ENCODE measurements around the gene CCDC138. TPM values are rescaled to one million over a fixed set of nuclear protein-coding genes. Genes with fewer than 3 reads are reported as not detected.

Gene CCDC138
- total and polyA plus RNA-seq, 2 of the 13 experiments (the other 11 are each of a cell fraction or from before 2014, with no cell fraction given), result 5.6 to 32.5 TPM

DNA sequence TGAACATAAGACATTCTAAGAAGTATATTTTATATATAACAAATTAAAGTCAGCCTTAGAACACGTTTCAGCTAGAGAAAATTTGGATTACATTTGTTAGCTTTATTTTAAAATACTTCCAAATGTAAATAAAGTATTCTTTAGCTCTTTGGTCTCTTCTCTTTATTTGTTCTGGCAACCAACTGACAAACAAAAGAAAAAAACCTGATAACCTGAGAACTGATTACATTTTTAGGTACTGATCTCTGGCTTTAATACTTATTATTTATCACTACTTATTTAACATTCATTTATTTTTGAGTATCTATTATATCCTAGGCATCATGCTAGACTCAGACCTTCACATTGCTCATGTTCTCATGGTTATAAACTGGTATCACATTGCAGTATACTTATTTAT, 18.5 kb downstream of the CCDC138 start:
- Histone ChIP-seq H3K27ac (ENCODE audit: extremely low read length, insufficient read depth, low read length) (no peak overlapping the region), H3K9ac (ENCODE audit: insufficient read depth, low read depth, low read length) (no peak overlapping the region), H3K79me2 (ENCODE audit: insufficient read depth, low read length) (peaks cover 19% of the 10 kb centered on the region), H3K4me3 (replicated peaks in 1 of 3; ENCODE audit: insufficient read depth in 1 of 3, low read depth in 2 of 3, low read length in 3 of 3) (no peak overlapping the region), H3K4me2 (ENCODE audit: low read depth, low read length) (no peak overlapping the region), H3K4me1 (ENCODE audit: insufficient read depth, low read length) (peaks cover 12% of the 10 kb centered on the region), H3K36me3 (replicated peaks in 1 of 2; ENCODE audit: control insufficient read depth in 1 of 2, insufficient read depth in 2 of 2, low read length in 2 of 2) (peaks cover 2 to 45% of the 10 kb centered on the region in 2 experiments), H3K9me3 (ENCODE audit: low read length) (peaks cover 22% of the 10 kb centered on the region), H3K27me3 (ENCODE audit: control insufficient read depth in 1 of 2, insufficient read depth in 2 of 2, low read length in 2 of 2) (no peaks in the 10 kb centered on the region), H4K20me1 (ENCODE audit: insufficient read depth, low read length) (no peaks in the 10 kb centered on the region), H2AFZ (ENCODE audit: low read length) (no peak overlapping the region)
- no peak for FAIRE-seq
- ChIA-PET CTCF (ENCODE audit: low intra/inter-chr PET ratio, low total read pairs) (no interaction called here), POLR2A (no interaction called here)
- intact Hi-C loops (cut with micrococcal nuclease; ENCODE audit: unreplicated experiment), result no loop called here
- in situ Hi-C loops (cut with HindIII; ENCODE audit: extremely low pct_ligation_motif_present, low pct_unique_long_range_greater_than_20kb), result no loop called here
- ATAC-seq, result no peak
- no TSS peak for BruUV-seq (replicated peaks)
- no peak for DNase-seq (ENCODE audit: low spot score)
- TF ChIP-seq STAG1 (CRISPR knock-in tag; IDR thresholded peaks at IDR 0.05) (no peak), MATR3 (CRISPR knock-in tag; IDR thresholded peaks at IDR 0.05) (no peak), ZNF572 (CRISPR knock-in tag; IDR thresholded peaks at IDR 0.05) (no peak), AGO1 (IDR thresholded peaks at IDR 0.05; ENCODE audit: low read depth, low read length, poor library complexity, severe bottlenecking) (no peak), NBN (conservative IDR thresholded peaks at IDR 0.05) (no peak), MXI1 (IDR thresholded peaks at IDR 0.05; ENCODE audit: borderline replicate concordance, low read depth, low read length) (no peak), ZNF503 (CRISPR knock-in tag; IDR thresholded peaks at IDR 0.05) (no peak), ZBTB34 (CRISPR knock-in tag; IDR thresholded peaks at IDR 0.05) (no peak), KDM1A (CRISPR knock-in tag; IDR thresholded peaks at IDR 0.05) (no peak), ZZZ3 (CRISPR knock-in tag; IDR thresholded peaks at IDR 0.05; ENCODE audit: borderline replicate concordance) (no peak), ZNF841 (CRISPR knock-in tag; IDR thresholded peaks at IDR 0.05; ENCODE audit: borderline replicate concordance) (no peak), MXD1 (CRISPR knock-in tag; IDR thresholded peaks at IDR 0.05) (no peak), ZBTB1 (CRISPR knock-in tag; IDR thresholded peaks at IDR 0.05; ENCODE audit: borderline replicate concordance) (no peak), ZNF20 (CRISPR knock-in tag; IDR thresholded peaks at IDR 0.05) (no peak)
- TF ChIP-seq, protein P1, sequence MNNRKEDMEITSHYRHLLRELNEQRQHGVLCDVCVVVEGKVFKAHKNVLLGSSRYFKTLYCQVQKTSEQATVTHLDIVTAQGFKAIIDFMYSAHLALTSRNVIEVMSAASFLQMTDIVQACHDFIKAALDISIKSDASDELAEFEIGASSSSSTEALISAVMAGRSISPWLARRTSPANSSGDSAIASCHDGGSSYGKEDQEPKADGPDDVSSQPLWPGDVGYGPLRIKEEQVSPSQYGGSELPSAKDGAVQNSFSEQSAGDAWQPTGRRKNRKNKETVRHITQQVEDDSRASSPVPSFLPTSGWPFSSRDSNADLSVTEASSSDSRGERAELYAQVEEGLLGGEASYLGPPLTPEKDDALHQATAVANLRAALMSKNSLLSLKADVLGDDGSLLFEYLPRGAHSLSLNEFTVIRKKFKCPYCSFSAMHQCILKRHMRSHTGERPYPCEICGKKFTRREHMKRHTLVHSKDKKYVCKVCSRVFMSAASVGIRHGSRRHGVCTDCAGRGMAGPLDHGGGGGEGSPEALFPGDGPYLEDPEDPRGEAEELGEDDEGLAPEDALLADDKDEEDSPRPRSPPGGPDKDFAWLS (CRISPR knock-in tag; IDR thresholded peaks at IDR 0.05; ENCODE audit: borderline replicate concordance), result no peak
- 77% methylated on average over 1 of the region's 1 CpG for WGBS (ENCODE audit: low lambda C conversion rate)

All from HepG2 (cell line).